Thyroid gland (tissue), 4 donors: ENCODE results near the gene CHRDL2. TPM values are rescaled to one million over a fixed set of nuclear protein-coding genes. Genes with fewer than 3 reads are reported as not detected.
"Not testable (repeated sequence)": the region's sequence is repeated elsewhere in the genome, so short reads cannot be mapped to it uniquely, and the experiment has no call there.

Experiments
- DNase-seq, 2 donors: peaks; one replicate each; pipeline ENCODE4 v3.0.0-alpha.2; 2019
- H3K27ac ChIP-seq, 3 donors: fragments of 200-600 bp; sonication (generic); 1 replicate in 2 of 3; 2 replicates in 1 of 3; pipeline ENCODE4 v1.5.1; 2016 to 2019; ENCODE audit warnings: mild to moderate bottlenecking in 1 of 3, moderate library complexity in 1 of 3
- H3K27me3 ChIP-seq: fragments of 200-600 bp; sonication (generic); one replicate; pipeline ENCODE4 v1.5.1; 2019
- H3K36me3 ChIP-seq, 2 donors: fragments of 200-600 bp; sonication (generic); one replicate each; pipeline ENCODE4 v1.5.1; 2016 to 2019
- H3K4me1 ChIP-seq, 2 donors: fragments of 200-600 bp; sonication (generic); one replicate each; pipeline ENCODE4 v1.5.1; 2017 to 2019
- H3K4me3 ChIP-seq, 3 donors: fragments of 200-600 bp; sonication (generic); replicated peaks in 1 of 3; 1 replicate in 2 of 3; 2 replicates in 1 of 3; pipeline ENCODE4 v1.5.1; 2016; ENCODE audit warnings: mild to moderate bottlenecking in 1 of 3
- H3K9me3 ChIP-seq: fragments of 200-600 bp; sonication (generic); one replicate; pipeline ENCODE4 v1.5.1; 2017
- CTCF ChIP-seq, 6 experiments: fragments of 200-600 bp in 3 of 6; fragments of 450-650 bp in 3 of 6; sonication (generic) in 3 of 6; IDR thresholded peaks; one replicate each; pipeline ENCODE4 v1.5.1; 2016 to 2019; ENCODE audit warnings: antibody characterized with exemption in 6 of 6, mild to moderate bottlenecking in 2 of 6, inconsistent platforms in 1 of 6, moderate library complexity in 1 of 6
- POLR2A ChIP-seq, 2 donors: fragments of 450-650 bp; IDR thresholded peaks; one replicate each; pipeline ENCODE4 v1.6.1; 2017; ENCODE audit warnings: antibody characterized with exemption in 2 of 2, mild to moderate bottlenecking in 2 of 2, moderate library complexity in 1 of 2
- WGBS, 2 donors: methylation state at CpG; one replicate each; pipeline ENCODE4 v1.1.5; 2017; 5-methylcytosine and 5-hydroxymethylcytosine counted together
- intact Hi-C: fragments of 100-400 bp; cut with DNase I; formaldehyde crosslinking; loops from one replicate; pipeline ENCODE4 v1.15.1; 2023
- total RNA-seq, 4 donors: library from RNA; depleted of rRNA; stranded (reverse); fragments of >200 nt; gene quantifications; one replicate each; pipeline ENCODE4 v1.2.3, GENCODE V29; 2016

CHRDL2 gene
- total RNA-seq, 4 donors from 2014 or later: not detected

DNA sequence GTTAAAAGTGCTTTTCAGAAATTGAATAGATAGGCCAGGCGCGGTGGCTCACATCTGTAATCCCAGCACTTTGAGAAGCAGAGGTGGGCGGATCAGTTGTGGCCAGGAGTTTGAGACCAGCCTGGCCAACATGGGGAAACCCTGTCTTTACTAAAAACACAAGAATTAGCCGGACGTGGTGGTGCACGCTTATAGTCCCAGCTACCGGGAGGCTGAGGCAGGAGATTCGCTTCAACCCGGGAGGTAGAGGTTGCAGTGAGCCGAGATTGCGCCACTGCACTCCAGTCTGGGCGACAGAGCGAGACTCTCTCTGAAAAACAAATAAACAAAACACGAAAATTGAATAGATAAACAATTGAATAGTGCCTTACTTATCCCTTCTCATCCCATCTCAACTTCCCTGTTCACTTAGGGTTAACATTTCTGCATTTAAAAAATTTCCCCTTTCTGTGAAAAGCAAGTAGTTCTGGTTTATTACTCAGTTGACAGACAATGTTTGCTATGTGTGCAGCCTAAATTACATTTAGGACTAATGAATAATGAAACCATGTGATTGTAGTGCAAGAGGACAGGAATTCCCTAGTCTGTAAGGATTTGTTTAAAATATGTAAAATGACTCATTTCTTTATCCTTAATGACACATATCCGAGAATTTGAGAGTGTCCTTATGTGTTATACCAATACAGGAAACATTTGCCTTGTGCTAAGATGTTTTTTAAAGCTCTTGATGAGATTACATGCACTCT lies 23.5 kb upstream of the CHRDL2 start:
- Histone ChIP-seq H3K27me3 (no peaks in the 10 kb centered on the region), H3K27ac (no peak overlapping the region), H3K4me1 (peaks cover 16 to 25% of the 10 kb centered on the region in 2 donors), H3K9me3 (no peaks in the 10 kb centered on the region), H3K36me3 (no peaks in the 10 kb centered on the region), H3K4me3 (no peak overlapping the region)
- DNase-seq: no peak
- intact Hi-C loops: no loop called here
- TF ChIP-seq POLR2A (IDR thresholded peaks at IDR 0.05) (no peak), CTCF (IDR thresholded peaks at IDR 0.05) (no peak)
- 79 to 84% methylated on average over 15 of the region's 15 CpGs for WGBS, 2 donors

- 86 to 88% methylated on average over 2 of the region's 2 CpGs for WGBS, 2 donors
- Histone ChIP-seq H3K27me3 (no peaks in the 10 kb centered on the region), H3K36me3 (no peaks in the 10 kb centered on the region), H3K27ac (no peak overlapping the region), H3K4me1 (peaks cover 25 to 32% of the 10 kb centered on the region in 2 donors), H3K4me3 (no peak overlapping the region), H3K9me3 (no peaks in the 10 kb centered on the region)
- intact Hi-C loops: no loop called here
- TF ChIP-seq CTCF (IDR thresholded peaks at IDR 0.05): no peak
- TF ChIP-seq POLR2A (IDR thresholded peaks at IDR 0.05): no peak
- no peak for DNase-seq
These were observed 20.1 kb upstream of the CHRDL2 start for GRCh38 chr11:74751303-74751702.

DNA sequence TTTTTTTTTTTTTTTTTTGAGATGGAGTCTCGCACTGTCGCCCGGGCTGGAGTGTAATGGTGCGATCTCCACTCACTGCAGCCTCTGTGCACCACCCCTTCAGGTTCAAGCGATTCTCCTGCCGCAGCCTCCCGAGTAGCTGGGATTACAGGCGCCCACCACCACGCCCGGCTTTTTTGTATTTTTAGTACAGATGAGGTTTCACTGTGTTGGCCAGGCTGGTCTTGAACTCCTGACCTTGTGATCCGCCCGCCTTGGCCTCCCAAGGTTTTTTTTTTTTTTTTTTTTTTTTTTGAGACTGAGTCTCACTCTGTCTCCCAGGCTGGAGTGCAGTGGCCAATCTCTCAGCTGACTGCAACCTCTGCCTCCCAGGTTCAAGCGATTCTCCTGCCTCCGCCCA lies 19.4 kb upstream of the CHRDL2 start:
- intact Hi-C loops, H3K9me3 ChIP-seq, H3K4me3 ChIP-seq, H3K36me3 ChIP-seq, DNase-seq, H3K27me3 ChIP-seq: not testable (repeated sequence)
- peak overlapping the region in 2 of 3 donors; percentile 95 to 96 for H3K27ac ChIP-seq
- 96 to 99% methylated on average over 14 of the region's 14 CpGs for WGBS, 2 donors
- H3K4me1 ChIP-seq: peaks cover 25 to 32% of the 10 kb centered on the region in 2 donors

GRCh38 chr11:74749965-74750296 lies 18.7 kb upstream of the CHRDL2 start:
- Histone ChIP-seq H3K9me3 (no peaks in the 10 kb centered on the region), H3K27me3 (no peaks in the 10 kb centered on the region), H3K4me1 (peaks cover 24 to 29% of the 10 kb centered on the region in 2 donors), H3K4me3 (peak overlapping the region in 1 of 3 donors; percentile 93), H3K27ac (peak overlapping the region in 2 of 3 donors; percentile 95 to 96), H3K36me3 (no peaks in the 10 kb centered on the region)
- no peak for DNase-seq
- intact Hi-C loops: no loop called here
- WGBS, 2 donors: 2 to 7% methylated on average over 2 of the region's 2 CpGs
- TF ChIP-seq POLR2A (IDR thresholded peaks at IDR 0.05): no peak
- no peak for TF ChIP-seq CTCF (IDR thresholded peaks at IDR 0.05)

- 1% methylated on average over 17 to 20 of the region's 63 CpGs for WGBS, 2 donors
- Histone ChIP-seq H3K9me3 (no peaks in the 10 kb centered on the region), H3K27me3 (no peaks in the 10 kb centered on the region), H3K36me3 (no peaks in the 10 kb centered on the region), H3K27ac (peak overlapping the region; percentile 84 to 96 (median 95)), H3K4me3 (peak overlapping the region; percentile 47 to 93 (median 69)), H3K4me1 (peaks cover 18 to 23% of the 10 kb centered on the region in 2 donors)
- TF ChIP-seq CTCF (IDR thresholded peaks at IDR 0.05) (no peak), POLR2A (IDR thresholded peaks at IDR 0.05) (no peak)
- intact Hi-C loops: no loop called here
- DNase-seq: peak; percentile 52 to 53
These were observed 18.1 kb upstream of the CHRDL2 start for GRCh38 chr11:74749127-74749964.
